ENCODE data around the gene SMYD3.

DNA sequence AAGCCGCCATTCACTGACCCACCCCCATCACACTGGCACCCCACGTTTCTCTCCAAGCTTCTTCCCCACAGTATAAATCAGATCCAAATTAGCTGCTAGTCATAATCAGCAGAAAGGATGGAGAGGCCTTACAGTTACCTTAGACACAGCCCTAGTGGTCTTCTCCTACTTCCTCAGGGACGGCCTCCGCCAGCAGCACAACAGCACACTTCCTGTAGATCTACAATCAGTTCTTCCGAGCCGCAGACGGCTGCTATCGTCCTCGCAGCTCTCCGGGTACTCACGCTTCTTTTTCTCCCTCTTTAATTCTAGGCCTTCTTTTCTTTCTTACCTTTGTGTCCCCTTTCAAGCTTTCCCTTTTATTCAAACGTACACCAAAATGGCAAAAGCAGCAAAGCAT, 313.5 kb downstream of the SMYD3 start:
- TF ChIP-seq, protein P1, sequence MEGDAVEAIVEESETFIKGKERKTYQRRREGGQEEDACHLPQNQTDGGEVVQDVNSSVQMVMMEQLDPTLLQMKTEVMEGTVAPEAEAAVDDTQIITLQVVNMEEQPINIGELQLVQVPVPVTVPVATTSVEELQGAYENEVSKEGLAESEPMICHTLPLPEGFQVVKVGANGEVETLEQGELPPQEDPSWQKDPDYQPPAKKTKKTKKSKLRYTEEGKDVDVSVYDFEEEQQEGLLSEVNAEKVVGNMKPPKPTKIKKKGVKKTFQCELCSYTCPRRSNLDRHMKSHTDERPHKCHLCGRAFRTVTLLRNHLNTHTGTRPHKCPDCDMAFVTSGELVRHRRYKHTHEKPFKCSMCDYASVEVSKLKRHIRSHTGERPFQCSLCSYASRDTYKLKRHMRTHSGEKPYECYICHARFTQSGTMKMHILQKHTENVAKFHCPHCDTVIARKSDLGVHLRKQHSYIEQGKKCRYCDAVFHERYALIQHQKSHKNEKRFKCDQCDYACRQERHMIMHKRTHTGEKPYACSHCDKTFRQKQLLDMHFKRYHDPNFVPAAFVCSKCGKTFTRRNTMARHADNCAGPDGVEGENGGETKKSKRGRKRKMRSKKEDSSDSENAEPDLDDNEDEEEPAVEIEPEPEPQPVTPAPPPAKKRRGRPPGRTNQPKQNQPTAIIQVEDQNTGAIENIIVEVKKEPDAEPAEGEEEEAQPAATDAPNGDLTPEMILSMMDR (IDR thresholded peaks at IDR 0.05; ENCODE audit: insufficient read depth, low read length, poor library complexity, severe bottlenecking): no peak
- TF ChIP-seq EZH2phosphoT487 (conservative IDR thresholded peaks at IDR 0.05; ENCODE audit: low read length): no peak
